Subcutaneous adipose tissue (tissue), 4 donors: Measurements from ENCODE around the gene EYS. TPM values are rescaled to one million over a fixed set of nuclear protein-coding genes. Genes with fewer than 3 reads are reported as not detected.

ENCODE experiments used
- total RNA-seq, 4 donors: library from RNA; depleted of rRNA; stranded (reverse); fragments of >200 nt; gene quantifications; one replicate each; pipeline ENCODE4 v1.1.0, GENCODE V29; 2016
- TF ChIP-seq, protein P1 (sequence below): fragments of 450-650 bp; IDR thresholded peaks from one replicate; pipeline ENCODE4 v1.5.1; 2016; ENCODE audit warnings: low read depth, mild to moderate bottlenecking, control low read depth, antibody characterized with exemption, moderate library complexity

EYS gene
- total RNA-seq, 4 donors from 2014 or later, result 0.17 to 3.8 (median 0.82) TPM

DNA sequence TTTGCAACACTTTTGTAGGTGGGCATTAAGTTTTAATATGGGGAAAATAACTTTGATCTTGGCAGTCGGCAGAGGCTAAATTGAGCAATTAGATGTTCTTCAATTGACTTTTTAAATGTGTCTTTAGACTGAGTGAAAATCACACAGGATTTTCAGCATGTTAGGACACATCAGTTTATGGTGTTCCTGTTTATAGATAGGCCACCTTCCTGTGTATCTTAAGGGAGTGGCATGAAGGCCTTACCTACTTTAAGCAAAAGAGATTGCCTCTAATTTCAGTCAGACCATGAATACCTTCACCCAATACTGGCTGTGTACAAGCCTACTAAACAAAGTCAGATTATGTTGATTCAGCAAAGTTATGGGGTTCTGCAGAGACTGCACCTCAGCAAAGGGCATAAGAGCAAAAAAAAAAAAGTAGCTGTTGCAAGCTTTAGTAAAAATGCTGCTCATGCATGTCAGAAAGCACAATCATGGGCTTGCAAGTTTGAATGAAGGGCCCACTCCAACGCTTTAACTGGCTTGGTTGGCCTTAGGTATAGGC is 1223.0 kb downstream of the EYS start:
- TF ChIP-seq, protein P1, sequence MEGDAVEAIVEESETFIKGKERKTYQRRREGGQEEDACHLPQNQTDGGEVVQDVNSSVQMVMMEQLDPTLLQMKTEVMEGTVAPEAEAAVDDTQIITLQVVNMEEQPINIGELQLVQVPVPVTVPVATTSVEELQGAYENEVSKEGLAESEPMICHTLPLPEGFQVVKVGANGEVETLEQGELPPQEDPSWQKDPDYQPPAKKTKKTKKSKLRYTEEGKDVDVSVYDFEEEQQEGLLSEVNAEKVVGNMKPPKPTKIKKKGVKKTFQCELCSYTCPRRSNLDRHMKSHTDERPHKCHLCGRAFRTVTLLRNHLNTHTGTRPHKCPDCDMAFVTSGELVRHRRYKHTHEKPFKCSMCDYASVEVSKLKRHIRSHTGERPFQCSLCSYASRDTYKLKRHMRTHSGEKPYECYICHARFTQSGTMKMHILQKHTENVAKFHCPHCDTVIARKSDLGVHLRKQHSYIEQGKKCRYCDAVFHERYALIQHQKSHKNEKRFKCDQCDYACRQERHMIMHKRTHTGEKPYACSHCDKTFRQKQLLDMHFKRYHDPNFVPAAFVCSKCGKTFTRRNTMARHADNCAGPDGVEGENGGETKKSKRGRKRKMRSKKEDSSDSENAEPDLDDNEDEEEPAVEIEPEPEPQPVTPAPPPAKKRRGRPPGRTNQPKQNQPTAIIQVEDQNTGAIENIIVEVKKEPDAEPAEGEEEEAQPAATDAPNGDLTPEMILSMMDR, result no peak

DNA sequence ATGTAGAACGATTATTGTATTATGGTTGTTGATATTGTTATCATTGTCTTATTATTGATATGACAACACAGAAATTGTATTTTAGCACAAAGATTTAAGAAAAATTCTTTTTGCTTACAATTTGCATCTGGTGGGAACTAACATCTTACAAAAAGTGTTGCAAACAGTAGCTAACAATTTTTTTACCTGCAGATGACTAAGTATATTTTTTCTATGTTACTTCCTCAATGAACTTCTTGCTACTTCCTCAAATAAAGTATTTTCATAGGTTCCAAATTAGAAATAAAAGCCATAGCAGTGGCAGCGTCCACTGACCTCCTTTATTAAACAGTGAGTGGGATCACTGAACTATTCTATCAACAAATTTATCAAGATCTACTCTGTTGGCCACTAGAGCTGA is 1224.4 kb downstream of the EYS start:
- TF ChIP-seq, protein P1, result no peak

DNA sequence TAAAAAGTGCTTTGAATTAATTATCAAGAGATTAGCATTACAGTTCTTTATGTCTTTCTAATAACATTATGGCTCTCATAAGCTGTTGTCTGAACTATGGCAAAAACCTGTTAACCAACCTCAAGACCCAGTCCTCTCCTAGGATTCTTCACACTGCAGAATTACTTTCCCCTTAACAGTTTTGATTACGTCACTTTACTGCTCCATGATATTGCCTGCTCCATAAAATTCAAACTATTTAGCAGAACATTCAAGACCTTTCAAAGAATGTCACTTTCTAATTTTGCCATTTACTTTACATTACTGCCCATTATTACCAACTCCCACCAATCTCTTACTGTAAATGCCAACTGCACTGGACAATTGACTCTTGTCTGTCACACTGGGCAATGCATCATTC is 1227.9 kb downstream of the EYS start:
- TF ChIP-seq, protein P1, result no peak

DNA sequence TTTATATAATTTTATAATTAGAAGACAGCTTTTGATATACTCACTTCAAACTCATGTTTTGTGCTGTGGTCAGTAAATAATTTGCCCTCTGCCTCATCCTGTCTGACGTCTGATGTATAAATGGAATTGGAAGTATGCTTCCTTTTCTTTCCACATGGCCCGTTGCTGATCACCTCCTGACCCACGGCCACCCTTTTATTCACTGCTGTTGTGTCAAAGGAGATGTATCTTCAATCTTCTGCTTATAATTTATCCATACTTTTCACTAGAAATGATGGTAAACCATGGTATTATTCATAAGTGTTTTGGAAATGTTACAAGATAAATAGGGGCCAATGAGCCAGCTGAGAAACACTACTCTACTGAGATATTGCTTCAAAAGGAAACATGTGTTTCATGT is 1229.6 kb downstream of the EYS start:
- TF ChIP-seq, protein P1, result no peak

DNA sequence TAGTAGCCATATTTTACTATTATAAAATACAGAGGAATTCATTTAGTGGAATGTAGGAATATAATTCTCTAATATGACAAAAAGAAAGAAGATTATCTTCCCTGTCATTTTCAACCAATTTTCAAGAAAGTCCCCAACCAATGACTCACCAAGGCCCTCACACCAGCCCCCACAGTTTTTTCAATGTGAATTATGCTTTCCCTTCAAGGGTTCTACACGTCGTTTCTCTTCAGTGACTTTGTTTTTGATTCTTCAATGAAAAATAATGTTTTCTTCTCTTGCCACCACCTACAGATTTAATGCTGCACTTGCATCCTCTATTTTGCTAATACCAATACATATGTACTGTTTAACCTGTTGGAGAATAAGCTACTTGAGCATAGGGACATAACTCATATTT is 1230.1 kb downstream of the EYS start:
- TF ChIP-seq, protein P1, result no peak

DNA sequence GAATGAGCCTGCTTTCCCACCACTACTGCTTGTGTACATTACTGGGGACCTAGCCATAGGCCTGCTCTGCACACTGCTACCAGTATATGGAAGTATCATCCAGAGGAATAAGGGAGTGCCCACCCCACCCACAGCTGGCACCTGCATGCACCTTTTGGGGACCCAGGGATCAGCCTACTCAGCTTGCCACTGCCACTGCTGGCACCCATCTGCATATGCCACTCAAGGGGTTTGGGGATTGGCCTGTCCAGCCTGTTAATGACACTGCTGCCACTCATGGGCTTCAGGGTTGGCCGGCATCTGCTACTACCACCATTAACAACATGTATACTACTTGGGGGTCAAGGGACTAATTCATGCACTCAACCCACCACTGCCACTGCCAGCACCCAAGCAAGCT is 1239.4 kb downstream of the EYS start:
- TF ChIP-seq, protein P1, result no peak

DNA sequence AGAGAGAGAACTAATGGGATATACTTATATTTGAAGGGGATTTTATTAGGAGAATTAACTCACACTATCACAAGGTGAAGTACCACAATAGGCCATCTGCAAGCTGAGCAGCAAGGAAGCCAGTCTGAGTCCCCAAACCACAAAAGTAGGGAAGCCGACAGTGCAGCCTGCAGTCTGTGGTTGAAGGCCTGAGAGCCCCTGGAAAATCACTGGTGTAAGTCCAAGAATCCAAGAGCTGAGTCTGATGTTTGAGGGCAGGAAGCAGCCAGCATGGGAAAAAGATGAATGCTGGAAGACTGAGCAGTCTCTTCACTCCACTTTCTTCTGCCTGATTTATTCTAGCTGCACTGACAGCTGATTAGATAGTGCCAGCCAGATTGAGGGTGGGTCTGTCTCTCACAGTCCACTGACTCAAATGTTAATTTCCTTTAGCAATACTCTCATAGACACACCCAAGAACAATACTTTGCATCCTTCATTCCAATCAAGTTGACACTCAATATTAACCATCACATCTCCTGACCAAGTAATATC is 1247.5 kb downstream of the EYS start:
- TF ChIP-seq, protein P1, result no peak
